Heart left ventricle (tissue), 16 donors: ENCODE results near the gene PRR14. TPM values are rescaled to one million over a fixed set of nuclear protein-coding genes. Genes with fewer than 3 reads are reported as not detected.

Experiments used
- ATAC-seq, 4 donors: fragments of 200-7000 bp; cut with Tn5 transposase; one replicate each; pipeline ENCODE4 v1.9.1; 2020 to 2022; ENCODE audit warnings: moderate library complexity in 4 of 4, mild to moderate bottlenecking in 3 of 4, moderate number of reproducible peaks in 1 of 4
- DNase-seq, 5 donors: peaks; one replicate each; pipeline ENCODE4 v3.0.0-alpha.2; 2020
- H3K27ac ChIP-seq, 12 donors: fragments of 200-600 bp; sonication (generic) in 4 of 12; one replicate each; pipeline versions ENCODE4 v1.5.0 to v1.8.0; 2016 to 2022; ENCODE audit warnings: mild to moderate bottlenecking in 2 of 12
- H3K27me3 ChIP-seq, 9 donors: fragments of 200-600 bp; sonication (generic) in 2 of 9; one replicate each; pipeline versions ENCODE4 v1.5.1 to v1.8.0; 2016 to 2022; ENCODE audit warnings: mild to moderate bottlenecking in 3 of 9
- H3K36me3 ChIP-seq, 9 donors: fragments of 200-600 bp; sonication (generic) in 2 of 9; one replicate each; pipeline versions ENCODE4 v1.5.0 to v1.8.0; 2018 to 2022; ENCODE audit warnings: mild to moderate bottlenecking in 2 of 9
- H3K4me1 ChIP-seq, 12 donors: fragments of 200-600 bp; sonication (generic) in 4 of 12; one replicate each; pipeline versions ENCODE4 v1.5.0 to v1.8.0; 2016 to 2022; ENCODE audit warnings: mild to moderate bottlenecking in 3 of 12
- H3K4me3 ChIP-seq, 12 donors: fragments of 200-600 bp; sonication (generic) in 4 of 12; one replicate each; pipeline versions ENCODE4 v1.5.0 to v1.8.0; 2017 to 2022; ENCODE audit warnings: mild to moderate bottlenecking in 9 of 12, moderate library complexity in 4 of 12
- H3K9me3 ChIP-seq, 12 donors: fragments of 200-600 bp; sonication (generic) in 4 of 12; one replicate each; pipeline versions ENCODE4 v1.5.0 to v1.8.0; 2016 to 2022; ENCODE audit warnings: mild to moderate bottlenecking in 1 of 12
- POLR2A ChIP-seq, 2 donors: fragments of 450-650 bp; IDR thresholded peaks; one replicate each; pipeline ENCODE4 v1.6.1; 2017; ENCODE audit warnings: antibody characterized with exemption in 2 of 2, mild to moderate bottlenecking in 2 of 2, moderate library complexity in 2 of 2
- WGBS, 4 donors: extraction: QIAGEN DNeasy Blood & Tissue Kit in 2 of 4; methylation state at CpG; one replicate each; pipeline versions ENCODE4 v1.1.5 to v1.1.7; 2013 to 2018; 5-methylcytosine and 5-hydroxymethylcytosine counted together
- intact Hi-C, 10 donors: fragments of 100-400 bp; cut with DNase I; formaldehyde crosslinking; loops; one replicate each; pipeline versions ENCODE4 v1.11.1 to v1.14.2; 2022
- polyA plus RNA-seq, 2 donors: library from polyadenylated mRNA; stranded (reverse); fragments of 200-250 nt; gene quantifications; one replicate each; pipeline ENCODE4 v1.2.3, GENCODE V29; 2013
- total RNA-seq, 9 donors: library from RNA; depleted of rRNA in 2 of 9; stranded (reverse); fragments of >200 nt in 2 of 9; fragmentation: NEBNext Ultra II Directional in 3 of 9; extraction: Animal tissue kit (Norgen Biotek cat#: 25700) in 3 of 9; gene quantifications; one replicate each; pipeline versions ENCODE4 v1.1.0 to v1.2.4, GENCODE V29; 2016 to 2023
- TF ChIP-seq, protein P1 (sequence below), 12 donors: fragments of 200-600 bp; sonication (generic) in 4 of 12; IDR thresholded peaks; one replicate each; pipeline versions ENCODE4 v1.5.0 to v1.8.0; 2018 to 2022; ENCODE audit warnings: antibody characterized with exemption in 12 of 12, mild to moderate bottlenecking in 5 of 12
- donor health status: ischemic (EF 13 %, LVEDD 7.1; RV severe dilation, severe dysfunction).
- donor health status: healthy with polysubstance abuse.
- donor health status: DM: no; HTN: yes; CAD: no.
- donor health status: DM: no; HTN: no; CAD: no.
- donor health status: ischemic (EF 25% LVEDD 6.9; RV normal size, moderate dysfunction).
- donor health status: ischemic (EF 25% LVEDD 5.7; RV mildly dilated, moderate dysfunction).
- donor health status: healthy.
- donor health status: DM: yes; HTN: yes; CAD: no.
- donor health status: ischemic (EF 35%, LVEDD 5.7; RV mildly dilated, moderate dysfunction).
- donor health status: nonischemic (EF 11% LVEDD 7.7; RV severe dilation, severe dysfunction).
- donor health status: DM: yes; HTN: yes; CAD: no.
- donor health status: PGD.
- donor health status: ischemic (EF 29% LVEDD 5.4; RV normal size, mild dysfunction).
- donor health status: nonischemic (EF 23%, LVEDD 6.1; RV moderate dilation, normal function).

The PRR14 gene
- total and polyA plus RNA-seq, 11 donors: 12.3 to 26.6 (median 22.1) TPM

- ATAC-seq (no peak), DNase-seq (no peak)
- no peak overlapping the region for H3K4me3 ChIP-seq
- H3K4me1 ChIP-seq: peaks cover 0 to 42% (median 35%) of the 10 kb centered on the region in 12 donors
- H3K9me3 ChIP-seq: no peaks in the 10 kb centered on the region
- WGBS, 4 donors: 82 to 84% (median 83%) methylated on average over 16 to 17 of the region's 17 CpGs
- no peak overlapping the region for H3K27ac ChIP-seq
- H3K36me3 ChIP-seq: peaks cover 0 to 73% (median 68%) of the 10 kb centered on the region in 9 donors
- TF ChIP-seq, protein P1, sequence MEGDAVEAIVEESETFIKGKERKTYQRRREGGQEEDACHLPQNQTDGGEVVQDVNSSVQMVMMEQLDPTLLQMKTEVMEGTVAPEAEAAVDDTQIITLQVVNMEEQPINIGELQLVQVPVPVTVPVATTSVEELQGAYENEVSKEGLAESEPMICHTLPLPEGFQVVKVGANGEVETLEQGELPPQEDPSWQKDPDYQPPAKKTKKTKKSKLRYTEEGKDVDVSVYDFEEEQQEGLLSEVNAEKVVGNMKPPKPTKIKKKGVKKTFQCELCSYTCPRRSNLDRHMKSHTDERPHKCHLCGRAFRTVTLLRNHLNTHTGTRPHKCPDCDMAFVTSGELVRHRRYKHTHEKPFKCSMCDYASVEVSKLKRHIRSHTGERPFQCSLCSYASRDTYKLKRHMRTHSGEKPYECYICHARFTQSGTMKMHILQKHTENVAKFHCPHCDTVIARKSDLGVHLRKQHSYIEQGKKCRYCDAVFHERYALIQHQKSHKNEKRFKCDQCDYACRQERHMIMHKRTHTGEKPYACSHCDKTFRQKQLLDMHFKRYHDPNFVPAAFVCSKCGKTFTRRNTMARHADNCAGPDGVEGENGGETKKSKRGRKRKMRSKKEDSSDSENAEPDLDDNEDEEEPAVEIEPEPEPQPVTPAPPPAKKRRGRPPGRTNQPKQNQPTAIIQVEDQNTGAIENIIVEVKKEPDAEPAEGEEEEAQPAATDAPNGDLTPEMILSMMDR (IDR thresholded peaks at IDR 0.05): no peak
- TF ChIP-seq POLR2A (IDR thresholded peaks at IDR 0.05): no peak
- H3K27me3 ChIP-seq: no peaks in the 10 kb centered on the region
- intact Hi-C loops: loop anchor here in 2 of 10 donors (5.0 kb wide), 1 partner anchor 35 kb away; the partner anchor contains the start of gene SRCAP (in 2 of the 2)
Observed at GRCh38 chr16:30662449-30662848, 11.7 kb downstream of the PRR14 start.

DNA sequence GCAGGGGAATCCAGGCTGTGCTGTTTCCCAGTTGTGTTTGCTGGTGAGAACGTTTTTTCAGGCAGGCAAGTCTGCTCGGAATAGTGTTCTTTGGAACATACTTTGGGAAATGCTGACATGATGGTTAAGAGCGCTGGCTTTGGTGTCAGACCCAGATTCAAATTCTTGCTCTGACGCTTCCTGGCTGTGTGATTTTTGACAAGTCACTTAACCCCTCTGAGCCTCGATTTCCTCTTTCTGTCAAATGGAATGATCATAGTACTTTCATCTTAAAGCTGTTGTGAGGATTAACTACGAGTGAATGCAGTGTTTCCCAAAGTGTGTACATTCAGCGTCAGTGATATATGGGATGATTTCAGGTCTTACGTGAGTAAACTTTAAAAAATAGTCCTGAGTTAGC, 12.3 kb downstream of the PRR14 start:
- no peak for DNase-seq
- TF ChIP-seq, protein P1 (IDR thresholded peaks at IDR 0.05): no peak
- no peak for TF ChIP-seq POLR2A (IDR thresholded peaks at IDR 0.05)
- H3K4me3 ChIP-seq: no peak overlapping the region
- peaks cover 0 to 79% (median 74%) of the 10 kb centered on the region in 9 donors for H3K36me3 ChIP-seq
- peaks cover 0 to 40% (median 34%) of the 10 kb centered on the region in 12 donors for H3K4me1 ChIP-seq
- no peaks in the 10 kb centered on the region for H3K9me3 ChIP-seq
- 84 to 90% (median 87%) methylated on average over 8 of the region's 8 CpGs for WGBS, 4 donors
- H3K27me3 ChIP-seq: no peaks in the 10 kb centered on the region
- ATAC-seq: no peak
- H3K27ac ChIP-seq: no peak overlapping the region
- intact Hi-C loops: loop anchor here in 2 of 10 donors (5.0 kb wide), 1 partner anchor 34 kb away; the partner anchor contains the start of gene SRCAP (in 2 of the 2)

DNA sequence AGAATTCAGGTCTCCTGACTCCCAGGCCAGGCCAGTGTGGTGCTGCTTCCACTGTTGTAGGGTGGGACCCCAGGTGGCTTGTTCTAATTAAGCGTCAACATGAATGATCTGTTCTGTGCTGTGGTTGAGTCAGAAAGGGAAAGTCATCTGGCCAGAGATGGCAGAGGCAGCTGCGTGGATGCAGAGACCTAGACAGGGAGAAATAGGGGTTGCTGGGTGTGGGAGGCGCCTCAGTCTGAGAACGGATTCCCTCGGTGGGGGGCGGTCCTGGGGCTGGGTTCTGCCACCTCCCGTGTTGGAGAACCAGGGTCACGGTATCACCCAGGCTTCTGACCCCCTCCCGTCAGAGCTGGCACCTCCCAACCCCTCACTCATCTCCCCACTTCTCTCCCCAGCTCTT, 13.1 kb downstream of the PRR14 start:
- intact Hi-C loops: loop anchor here in 3 of 10 donors (2.0 to 5.0 kb wide), 2 partner anchors 29 to 33 kb away; partner anchors contain the start of gene SRCAP (in 2 of the 3)
- ATAC-seq: no peak
- Histone ChIP-seq H3K4me1 (peaks cover 0 to 40% (median 34%) of the 10 kb centered on the region in 12 donors), H3K27me3 (no peaks in the 10 kb centered on the region), H3K9me3 (no peaks in the 10 kb centered on the region), H3K27ac (no peak overlapping the region), H3K4me3 (no peak overlapping the region), H3K36me3 (peaks cover 0 to 86% (median 81%) of the 10 kb centered on the region in 9 donors)
- TF ChIP-seq, protein P1 (IDR thresholded peaks at IDR 0.05): no peak
- TF ChIP-seq POLR2A (IDR thresholded peaks at IDR 0.05): no peak
- 76 to 87% (median 79%) methylated on average over 9 of the region's 9 CpGs for WGBS, 4 donors
- DNase-seq: no peak

DNA sequence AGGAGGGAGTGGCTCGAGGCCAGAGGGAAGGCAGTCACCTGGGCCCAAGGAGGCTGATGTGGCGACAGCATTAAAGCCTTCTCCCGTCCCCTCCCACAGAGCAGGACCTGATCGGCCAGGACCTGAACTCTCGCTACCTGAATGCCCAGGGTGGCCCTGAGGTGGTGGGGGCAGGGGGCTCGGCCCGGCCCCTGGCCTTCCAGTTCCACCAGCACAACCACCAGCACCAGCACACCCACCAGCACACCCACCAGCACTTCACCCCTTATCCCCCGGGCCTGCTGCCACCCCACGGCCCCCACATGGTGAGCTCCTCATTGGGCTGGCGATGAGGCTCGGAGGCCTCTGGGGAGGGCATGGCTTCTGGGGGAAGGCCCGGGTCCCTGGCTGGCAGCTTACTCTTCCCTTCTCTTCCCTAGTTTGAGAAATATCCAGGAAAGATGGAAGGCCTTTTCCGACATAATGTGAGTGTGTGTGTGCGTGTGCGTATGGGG, 13.9 kb downstream of the PRR14 start:
- ATAC-seq (no peak), DNase-seq (no peak)
- WGBS, 4 donors: 91 to 95% (median 91%) methylated on average over 11 to 15 of the region's 15 CpGs
- intact Hi-C loops: loop anchor here in 3 of 10 donors (2.0 to 5.0 kb wide), 2 partner anchors 28 to 33 kb away; partner anchors contain the start of gene SRCAP (in 2 of the 3)
- no peak overlapping the region for H3K4me3 ChIP-seq
- peaks cover 0 to 95% (median 90%) of the 10 kb centered on the region in 9 donors for H3K36me3 ChIP-seq
- no peak overlapping the region for H3K27ac ChIP-seq
- peaks cover 0 to 40% (median 34%) of the 10 kb centered on the region in 12 donors for H3K4me1 ChIP-seq
- no peaks in the 10 kb centered on the region for H3K27me3 ChIP-seq
- H3K9me3 ChIP-seq: no peaks in the 10 kb centered on the region
- TF ChIP-seq POLR2A (IDR thresholded peaks at IDR 0.05): no peak
- TF ChIP-seq, protein P1 (IDR thresholded peaks at IDR 0.05): no peak
